Fibroblast of lung (primary cell): ENCODE results near the gene OR2G3. TPM values are rescaled to one million over a fixed set of nuclear protein-coding genes. Genes with fewer than 3 reads are reported as not detected.

Source experiments
- DNase-seq, 2 donors: peaks; one replicate each; pipeline versions ENCODE4 v3.0.0 to v3.0.0-alpha.2; 2010; ENCODE audit warnings: low read depth in 2 of 2
- H2AFZ ChIP-seq: 2 replicates; pipeline ENCODE4 v1.5.1; 2012; ENCODE audit warnings: low read length, control low read depth, inconsistent platforms
- H3K27ac ChIP-seq: 2 replicates; pipeline ENCODE4 v1.5.1; 2011; ENCODE audit warnings: low read length, control low read depth; ENCODE audit not compliant: insufficient read depth
- H3K27me3 ChIP-seq: 2 replicates; pipeline ENCODE4 v1.5.1; 2011; ENCODE audit warnings: mild to moderate bottlenecking, low read length; ENCODE audit not compliant: control insufficient read depth, insufficient read depth
- H3K36me3 ChIP-seq: 2 replicates; pipeline ENCODE4 v1.5.1; 2011; ENCODE audit warnings: low read length; ENCODE audit not compliant: control insufficient read depth, insufficient read depth
- H3K4me1 ChIP-seq: 2 replicates; pipeline ENCODE4 v1.5.1; 2011; ENCODE audit warnings: low read length; ENCODE audit not compliant: control insufficient read depth, insufficient read depth; ENCODE audit errors: extremely low read depth
- H3K4me2 ChIP-seq: 2 replicates; pipeline ENCODE4 v1.5.1; 2011; ENCODE audit warnings: low read length, control low read depth; ENCODE audit not compliant: insufficient read depth; ENCODE audit errors: extremely low read depth
- H3K4me3 ChIP-seq, 4 experiments: fragments of 200-600 bp in 1 of 4; sonication (generic) in 1 of 4; replicated peaks in 1 of 4; 2 replicates each; pipeline ENCODE4 v1.5.1; 2011 to 2016; ENCODE audit warnings: low read length in 4 of 4, low read depth in 3 of 4, mild to moderate bottlenecking in 3 of 4, control low read depth in 2 of 4, inconsistent platforms in 1 of 4, mixed read lengths in 1 of 4; ENCODE audit not compliant: insufficient read depth in 1 of 4; ENCODE audit errors: control extremely low read depth in 1 of 4
- H3K79me2 ChIP-seq: 2 replicates; pipeline ENCODE4 v1.5.1; 2012; ENCODE audit warnings: mild to moderate bottlenecking, low read length, inconsistent platforms; ENCODE audit not compliant: control insufficient read depth, insufficient read depth
- H3K9ac ChIP-seq: 2 replicates; pipeline ENCODE4 v1.5.1; 2011; ENCODE audit warnings: mild to moderate bottlenecking, low read length, control low read depth; ENCODE audit not compliant: insufficient read depth
- H3K9me3 ChIP-seq: 2 replicates; pipeline ENCODE4 v1.5.1; 2012; ENCODE audit warnings: low read depth, low read length; ENCODE audit not compliant: control insufficient read depth, insufficient read depth
- H4K20me1 ChIP-seq: 2 replicates; pipeline ENCODE4 v1.5.1; 2011; ENCODE audit warnings: low read length; ENCODE audit not compliant: control insufficient read depth, insufficient read depth; ENCODE audit errors: extremely low read depth
- EZH2 ChIP-seq: IDR thresholded peaks from 2 replicates; pipeline ENCODE4 v1.5.1; 2012; ENCODE audit warnings: low read length, control low read depth, mild to moderate bottlenecking; ENCODE audit errors: missing control alignments
- polyA plus RNA-seq, 2 donors: library from polyadenylated mRNA; depleted of rRNA in 1 of 2; stranded (reverse) in 1 of 2; unstranded in 1 of 2; fragments of >200 nt; gene quantifications; 2 replicates each; pipeline ENCODE4 v1.2.1, GENCODE V29; 2011 to 2012; ENCODE audit warnings: missing spikeins in 1 of 2
- total RNA-seq: library from RNA; depleted of rRNA; stranded (reverse); fragments of >200 nt; gene quantifications from 2 replicates; pipeline ENCODE4 v1.2.1, GENCODE V29; 2014
- TF ChIP-seq, protein P1 (sequence below), 2 donors: IDR thresholded peaks in 1 of 2; conservative IDR thresholded peaks in 1 of 2; 1 replicate in 1 of 2; 2 replicates in 1 of 2; pipeline ENCODE4 v1.5.1; 2011 to 2012; ENCODE audit warnings: low read length in 2 of 2, control low read depth in 1 of 2, inconsistent platforms in 1 of 2, low read depth in 1 of 2, mild to moderate bottlenecking in 1 of 2

OR2G3 gene
- total and polyA plus RNA-seq, 2 donors (not counting 1 experiment from before 2014, with no cell fraction given): not detected

DNA sequence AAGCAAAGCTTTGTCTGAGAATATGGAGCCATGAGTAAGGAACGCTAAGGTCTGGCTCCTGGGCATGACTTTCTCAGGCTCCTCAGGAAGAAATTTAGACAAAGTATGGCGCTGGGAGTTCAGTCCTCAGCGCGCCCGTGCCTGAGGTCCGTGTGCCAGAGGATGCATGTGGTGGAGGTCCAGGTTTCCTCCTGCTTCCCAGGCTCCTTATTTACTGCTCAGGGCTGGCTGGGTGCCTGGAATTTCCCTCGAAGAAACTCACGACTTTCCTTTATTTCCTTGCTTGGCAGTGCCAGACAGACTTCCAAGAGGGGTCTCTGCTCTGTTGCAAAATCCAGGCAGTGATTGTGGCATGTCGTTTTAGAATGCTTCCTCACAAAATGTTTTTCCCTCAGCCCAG, 43.2 kb upstream of the OR2G3 start:
- Histone ChIP-seq H3K4me1 (no peaks in the 10 kb centered on the region), H3K9ac (no peak overlapping the region), H2AFZ (no peak overlapping the region), H3K27ac (no peak overlapping the region), H3K79me2 (no peaks in the 10 kb centered on the region), H3K4me3 (no peak overlapping the region), H3K36me3 (no peaks in the 10 kb centered on the region), H3K4me2 (no peak overlapping the region), H3K9me3 (no peaks in the 10 kb centered on the region), H4K20me1 (no peaks in the 10 kb centered on the region), H3K27me3 (no peaks in the 10 kb centered on the region)
- no peak for DNase-seq
- TF ChIP-seq, protein P1, sequence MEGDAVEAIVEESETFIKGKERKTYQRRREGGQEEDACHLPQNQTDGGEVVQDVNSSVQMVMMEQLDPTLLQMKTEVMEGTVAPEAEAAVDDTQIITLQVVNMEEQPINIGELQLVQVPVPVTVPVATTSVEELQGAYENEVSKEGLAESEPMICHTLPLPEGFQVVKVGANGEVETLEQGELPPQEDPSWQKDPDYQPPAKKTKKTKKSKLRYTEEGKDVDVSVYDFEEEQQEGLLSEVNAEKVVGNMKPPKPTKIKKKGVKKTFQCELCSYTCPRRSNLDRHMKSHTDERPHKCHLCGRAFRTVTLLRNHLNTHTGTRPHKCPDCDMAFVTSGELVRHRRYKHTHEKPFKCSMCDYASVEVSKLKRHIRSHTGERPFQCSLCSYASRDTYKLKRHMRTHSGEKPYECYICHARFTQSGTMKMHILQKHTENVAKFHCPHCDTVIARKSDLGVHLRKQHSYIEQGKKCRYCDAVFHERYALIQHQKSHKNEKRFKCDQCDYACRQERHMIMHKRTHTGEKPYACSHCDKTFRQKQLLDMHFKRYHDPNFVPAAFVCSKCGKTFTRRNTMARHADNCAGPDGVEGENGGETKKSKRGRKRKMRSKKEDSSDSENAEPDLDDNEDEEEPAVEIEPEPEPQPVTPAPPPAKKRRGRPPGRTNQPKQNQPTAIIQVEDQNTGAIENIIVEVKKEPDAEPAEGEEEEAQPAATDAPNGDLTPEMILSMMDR (conservative IDR thresholded peaks at IDR 0.05 in 1 of 2, IDR thresholded peaks at IDR 0.05 in 1 of 2; ENCODE audit: low read depth in 1 of 2, low read length in 2 of 2): no peak
- no peak for TF ChIP-seq EZH2

DNA sequence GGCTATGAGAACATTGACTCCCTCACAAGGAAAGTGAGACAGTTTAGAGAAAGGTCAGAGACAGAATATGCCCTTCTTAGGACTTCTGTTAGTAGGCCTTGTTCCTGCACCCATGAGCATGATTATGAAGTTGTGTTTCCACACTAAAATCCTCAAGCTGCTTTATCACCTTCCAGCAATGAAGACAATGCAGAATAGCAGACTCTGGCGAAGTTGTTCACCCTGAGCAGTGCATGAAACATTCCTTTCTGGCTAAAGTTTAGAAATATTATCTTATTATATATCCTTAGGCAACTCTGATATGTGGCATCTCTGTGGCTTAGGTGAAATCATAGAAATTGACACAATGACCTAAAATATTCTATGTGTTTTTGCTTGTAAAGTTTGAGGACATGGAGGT, 31.1 kb upstream of the OR2G3 start:
- no peaks in the 10 kb centered on the region for H3K9me3 ChIP-seq
- H3K4me3 ChIP-seq: no peak overlapping the region
- TF ChIP-seq EZH2: no peak
- TF ChIP-seq, protein P1 (conservative IDR thresholded peaks at IDR 0.05 in 1 of 2, IDR thresholded peaks at IDR 0.05 in 1 of 2; ENCODE audit: low read depth in 1 of 2, low read length in 2 of 2): no peak
- H3K36me3 ChIP-seq: no peaks in the 10 kb centered on the region
- H3K79me2 ChIP-seq: no peaks in the 10 kb centered on the region
- no peak overlapping the region for H2AFZ ChIP-seq
- no peak overlapping the region for H3K4me2 ChIP-seq
- H3K27me3 ChIP-seq: no peaks in the 10 kb centered on the region
- no peak overlapping the region for H3K27ac ChIP-seq
- H3K4me1 ChIP-seq: no peaks in the 10 kb centered on the region
- H4K20me1 ChIP-seq: no peaks in the 10 kb centered on the region
- no peak for DNase-seq
- H3K9ac ChIP-seq: no peak overlapping the region

DNA sequence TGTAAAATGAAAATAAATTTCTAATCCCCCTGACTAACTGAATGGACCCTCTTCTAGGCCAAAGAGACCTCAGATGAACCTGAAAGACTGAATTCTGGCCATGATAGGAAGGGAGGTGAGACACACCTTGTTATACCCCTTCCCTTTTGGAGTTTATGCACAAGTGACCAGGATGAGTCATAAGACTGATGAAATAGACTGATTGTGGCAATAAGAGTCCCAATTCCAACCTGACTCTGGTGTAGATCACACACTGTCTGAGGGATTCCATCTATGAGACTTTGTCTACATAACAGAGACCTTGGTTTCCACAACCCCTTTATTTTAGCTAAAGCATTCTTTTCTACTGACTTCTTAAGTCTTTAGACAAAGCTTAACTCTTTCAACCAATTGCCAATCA, 30.7 kb upstream of the OR2G3 start:
- Histone ChIP-seq H3K9me3 (no peaks in the 10 kb centered on the region), H3K9ac (no peak overlapping the region), H3K4me2 (no peak overlapping the region), H3K36me3 (no peaks in the 10 kb centered on the region), H3K4me3 (no peak overlapping the region), H4K20me1 (no peaks in the 10 kb centered on the region), H3K4me1 (no peaks in the 10 kb centered on the region), H3K27me3 (no peaks in the 10 kb centered on the region), H3K79me2 (no peaks in the 10 kb centered on the region), H2AFZ (no peak overlapping the region), H3K27ac (no peak overlapping the region)
- DNase-seq: no peak
- no peak for TF ChIP-seq EZH2
- TF ChIP-seq, protein P1 (conservative IDR thresholded peaks at IDR 0.05 in 1 of 2, IDR thresholded peaks at IDR 0.05 in 1 of 2; ENCODE audit: low read depth in 1 of 2, low read length in 2 of 2): no peak
